ENCODE results near the gene DRAP1. TPM values are rescaled to one million over a fixed set of nuclear protein-coding genes. Genes with fewer than 3 reads are reported as not detected.

Gene DRAP1, protein sequence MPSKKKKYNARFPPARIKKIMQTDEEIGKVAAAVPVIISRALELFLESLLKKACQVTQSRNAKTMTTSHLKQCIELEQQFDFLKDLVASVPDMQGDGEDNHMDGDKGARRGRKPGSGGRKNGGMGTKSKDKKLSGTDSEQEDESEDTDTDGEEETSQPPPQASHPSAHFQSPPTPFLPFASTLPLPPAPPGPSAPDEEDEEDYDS
- 50.4 TPM for total RNA-seq

DNA sequence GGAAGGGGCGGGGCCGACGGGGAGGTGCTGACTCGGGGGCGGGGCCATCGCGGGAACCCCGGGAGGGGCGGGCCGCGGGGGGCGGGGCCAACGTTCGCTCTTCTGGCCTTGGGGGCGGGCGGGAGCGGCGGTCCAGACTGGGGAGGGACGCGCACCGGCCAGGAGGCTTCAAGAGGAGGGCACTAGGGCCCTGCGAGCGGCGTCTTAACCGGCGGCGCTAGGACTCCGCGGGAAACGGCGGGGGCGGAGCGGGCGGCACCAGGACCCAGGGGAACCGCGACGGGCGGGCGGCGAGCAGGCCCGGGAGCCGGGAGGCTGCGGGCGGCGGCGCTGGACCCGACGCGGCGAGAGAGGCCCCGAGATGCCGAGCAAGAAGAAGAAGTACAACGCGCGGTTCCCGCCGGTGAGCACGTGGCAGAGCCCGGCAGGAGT is at the start of gene DRAP1:
Gene DRAP1 (plus strand): TSS at position 286 of the 432 bp plus-strand sequence. CDS start 76 bp downstream, at position 362.
- DNase-seq, result peak; percentile 99

DNA sequence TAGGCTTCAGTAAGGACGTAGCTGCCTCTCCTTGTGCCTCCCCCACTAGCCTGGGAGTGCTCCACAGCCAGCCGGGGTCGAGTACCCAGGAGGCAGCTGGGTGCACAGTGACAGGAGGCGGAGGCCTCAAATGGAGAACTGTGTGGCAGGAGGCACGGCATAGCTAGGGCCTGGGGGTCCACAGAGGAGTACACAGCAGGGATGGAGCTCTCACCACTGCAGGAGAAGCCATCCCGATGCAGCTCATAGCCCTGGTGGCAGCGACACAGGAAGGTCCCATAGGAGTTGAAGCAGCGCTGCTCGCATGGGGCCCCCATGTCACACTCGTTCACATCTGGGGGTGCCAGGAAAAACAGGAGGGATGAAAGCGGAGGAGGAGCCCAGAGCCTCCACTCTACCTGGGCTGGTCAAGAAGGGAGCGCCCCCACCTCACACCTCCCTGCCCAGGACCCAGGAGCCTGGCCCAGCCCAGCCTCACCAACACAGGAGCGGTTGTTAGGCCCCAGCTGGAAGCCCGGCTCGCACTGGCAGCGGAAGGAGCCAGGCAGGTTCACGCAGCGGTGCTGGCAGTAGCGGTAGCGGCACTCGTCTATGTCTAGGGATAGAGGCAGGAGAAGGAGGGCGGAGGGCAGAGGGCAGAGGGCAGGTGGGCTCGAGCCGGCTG is 49.5 kb upstream of the DRAP1 start:
- no peak for DNase-seq

DNA sequence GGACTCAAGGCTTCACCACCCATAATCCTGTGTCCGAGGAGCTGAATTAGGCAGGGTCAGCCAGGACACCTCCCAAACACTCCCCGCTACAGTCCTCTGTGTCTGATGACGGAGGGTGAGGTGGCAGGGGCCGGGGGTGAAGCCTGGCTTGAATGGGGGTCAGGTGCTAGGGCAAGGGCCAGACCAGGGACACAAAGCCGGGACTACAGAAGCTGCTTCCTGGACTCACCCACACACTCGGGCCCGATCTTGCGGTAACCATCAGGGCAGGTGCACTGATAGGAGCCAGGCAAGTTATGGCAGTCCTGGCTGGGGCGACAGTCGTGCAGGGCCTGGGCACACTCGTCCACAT is 48.9 kb upstream of the DRAP1 start:
- DNase-seq, result no peak

DNA sequence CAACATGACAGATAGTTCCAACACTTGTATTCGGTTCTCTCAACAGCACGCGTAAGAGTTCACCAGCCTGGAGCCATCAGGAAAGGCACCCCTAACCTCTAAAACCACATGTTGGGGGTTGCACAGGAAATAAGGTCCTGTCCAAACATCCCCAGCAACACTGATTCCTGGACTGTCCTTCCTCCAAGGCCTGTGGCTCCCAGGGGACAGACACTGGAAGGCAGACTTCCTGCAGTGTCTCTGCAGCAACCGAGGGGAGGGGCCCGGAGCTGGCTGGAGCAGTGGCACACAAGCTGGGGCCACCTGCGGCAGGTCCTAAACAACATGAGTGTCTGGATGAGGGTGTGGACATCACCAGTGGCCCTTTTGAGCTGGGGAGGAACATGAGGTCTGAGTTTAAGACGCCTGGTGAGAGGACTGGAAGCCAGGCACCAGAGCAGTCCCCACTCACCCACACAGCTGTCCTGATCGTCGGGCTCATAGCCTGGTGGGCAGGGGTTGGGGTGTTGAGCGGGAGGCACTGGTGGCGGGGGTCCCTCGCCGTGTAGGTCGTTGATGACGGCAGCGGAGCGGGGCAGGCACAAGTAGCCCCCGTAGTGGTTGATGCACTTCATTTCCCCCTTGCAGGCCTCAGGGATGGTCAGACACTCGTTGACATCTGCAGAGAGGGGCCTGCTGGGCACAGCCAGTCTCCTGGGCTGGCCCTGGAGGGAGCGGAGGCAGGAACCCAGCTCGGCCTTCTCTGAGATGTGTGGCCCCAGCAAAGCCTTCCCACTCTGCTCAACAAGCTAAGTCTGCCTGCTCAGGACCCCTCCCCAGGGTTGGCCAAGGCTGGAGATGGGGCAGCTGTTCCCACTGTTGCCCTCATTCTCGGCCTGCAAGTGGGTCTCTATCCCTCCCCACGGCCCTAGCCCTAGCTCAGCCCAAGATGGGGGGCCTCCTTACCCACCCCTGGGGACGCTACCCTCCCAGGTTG is 48.2 kb upstream of the DRAP1 start:
- no peak for DNase-seq

DNA sequence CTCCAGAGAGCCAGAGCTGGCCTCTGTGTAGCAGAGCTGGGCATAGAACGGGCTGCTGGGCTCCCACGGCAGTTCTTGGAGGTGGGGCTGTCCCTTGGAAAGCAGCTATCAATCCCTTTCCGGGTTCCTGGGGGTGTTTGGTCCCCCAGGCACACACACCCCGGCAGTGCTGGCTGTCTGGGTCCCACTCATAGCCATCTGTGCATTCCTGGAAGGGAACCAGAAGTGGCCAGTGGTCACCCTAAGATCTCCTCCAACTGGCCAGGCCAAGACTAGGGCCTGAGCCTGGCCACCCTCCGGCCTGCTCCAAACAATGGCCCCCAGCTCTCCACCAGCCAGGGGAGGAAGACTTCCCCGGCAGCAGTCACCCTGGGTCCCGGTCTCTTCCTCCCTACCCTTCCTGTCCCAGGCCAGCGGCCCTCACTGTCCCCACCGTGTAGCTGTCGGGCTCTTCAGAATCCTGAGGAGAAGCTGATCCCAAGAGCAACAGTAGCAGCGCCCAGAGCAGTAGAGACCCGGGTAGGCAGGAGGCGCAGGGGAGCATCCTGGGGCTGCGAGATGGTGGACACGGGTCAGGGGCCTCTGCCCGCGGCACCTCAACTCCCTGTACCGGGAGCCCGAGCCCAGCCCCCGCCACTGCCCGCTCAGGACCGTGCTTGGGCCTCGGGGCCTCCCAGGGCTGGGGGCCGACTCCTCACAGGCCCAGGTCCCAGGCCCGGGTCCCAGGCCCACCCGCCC is 47.2 kb upstream of the DRAP1 start:
- no peak for DNase-seq

DNA sequence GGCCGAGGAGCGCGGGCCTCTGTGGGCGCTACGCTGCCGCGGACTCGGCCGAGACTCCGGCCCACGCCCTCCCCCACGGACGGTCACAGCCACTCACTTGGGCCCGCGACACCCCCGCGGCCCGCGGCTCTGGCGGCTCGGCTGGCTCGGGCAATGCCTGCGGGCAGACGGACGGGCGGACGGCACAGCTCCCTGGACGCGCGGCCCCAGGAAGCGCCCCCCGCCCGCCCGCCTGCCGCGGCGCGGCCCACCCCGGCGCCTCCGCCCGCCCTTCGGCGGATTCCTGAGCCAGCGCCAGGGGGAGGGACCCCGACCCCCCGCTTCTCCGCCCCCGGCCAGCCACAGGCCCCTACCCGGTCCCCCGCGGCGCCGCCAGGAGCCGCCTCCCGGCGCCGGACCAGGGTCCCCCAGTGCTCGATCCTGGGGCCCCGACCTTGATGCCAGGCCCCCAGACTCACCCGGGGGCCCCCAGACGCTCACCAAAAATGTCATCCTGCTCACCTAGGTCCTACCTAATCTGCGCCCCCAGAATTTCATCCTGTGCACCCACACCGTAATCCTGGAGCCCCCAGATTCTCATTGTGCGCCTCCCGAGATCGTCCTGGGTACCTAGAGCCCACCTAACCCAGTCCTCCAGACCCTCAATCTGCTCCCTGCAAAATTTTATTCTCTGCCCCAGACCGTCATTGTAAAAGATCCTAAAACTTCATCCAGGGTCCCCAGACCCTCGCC is 46.5 kb upstream of the DRAP1 start, which contains the start of gene EFEMP2:
Gene EFEMP2 (minus strand): TSS at position 215 of the 732 bp plus-strand sequence. CDS start 446 bp downstream, outside the sequence.
- peak; percentile 18 for DNase-seq

DNA sequence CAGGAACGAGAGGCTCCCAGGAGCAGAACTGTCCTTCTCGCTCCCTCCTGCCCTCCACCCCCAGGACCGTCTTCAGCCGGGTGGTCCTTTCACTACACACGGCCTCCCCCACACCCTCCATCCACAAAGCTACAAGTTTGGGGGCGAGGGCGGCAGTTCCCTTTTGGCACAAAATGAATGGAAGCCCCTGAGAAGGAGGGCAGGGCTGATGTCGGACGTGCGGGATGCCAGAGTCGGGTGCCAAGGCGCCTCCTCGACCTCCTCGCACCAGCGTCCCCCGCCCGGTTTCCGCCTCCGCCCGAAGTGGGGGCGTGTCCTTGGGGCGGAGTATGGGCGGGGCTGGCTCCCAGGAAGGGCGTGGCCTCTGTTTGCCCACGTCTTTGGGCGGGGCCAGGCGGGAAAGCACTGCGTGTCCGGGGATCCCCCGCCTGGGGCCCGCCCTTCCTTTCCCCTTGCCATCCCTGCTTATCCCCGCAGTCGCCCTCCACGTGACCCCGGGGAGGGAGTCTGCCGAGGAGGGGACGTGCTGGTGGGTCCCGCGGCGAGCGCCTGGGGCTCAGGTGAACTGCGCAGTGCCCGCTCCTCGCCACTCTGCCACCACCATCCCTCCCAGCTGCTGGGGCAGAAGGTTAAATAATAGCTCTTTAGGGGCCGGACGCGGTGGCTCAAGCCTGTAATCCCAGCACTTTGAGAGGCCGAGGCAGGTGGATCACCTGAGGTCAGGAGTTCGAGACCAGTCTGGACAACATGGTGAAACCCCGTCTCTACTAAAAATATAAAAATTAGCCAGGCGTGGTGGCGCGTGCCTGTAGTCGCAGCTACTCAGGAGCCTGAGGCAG is 45.7 kb upstream of the DRAP1 start:
- DNase-seq, result peak; percentile 84

DNA sequence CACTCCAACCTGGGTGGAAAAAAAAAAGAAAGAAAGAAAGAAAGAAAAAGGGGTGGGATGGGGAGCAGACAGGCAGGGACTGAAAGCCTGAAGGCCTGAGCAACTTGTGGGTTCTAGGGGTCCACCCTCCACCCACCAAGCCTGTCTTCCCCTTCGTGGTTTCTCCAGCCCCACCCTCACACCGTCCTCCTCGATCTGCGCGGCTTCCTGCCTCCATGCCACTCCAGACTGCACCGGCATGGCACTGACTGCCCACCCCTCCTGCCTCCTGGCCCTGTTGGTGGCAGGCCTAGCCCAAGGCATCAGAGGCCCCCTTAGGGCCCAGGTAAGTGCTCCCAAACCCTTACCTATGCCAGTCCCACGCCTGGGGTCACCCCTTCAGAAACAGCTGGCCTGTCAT is 39.6 kb upstream of the DRAP1 start, which contains the start of gene CTSW:
Gene CTSW (plus strand): TSS at position 221 of the 400 bp plus-strand sequence. CDS start 18 bp downstream, at position 239.
- DNase-seq, result no peak

DNA sequence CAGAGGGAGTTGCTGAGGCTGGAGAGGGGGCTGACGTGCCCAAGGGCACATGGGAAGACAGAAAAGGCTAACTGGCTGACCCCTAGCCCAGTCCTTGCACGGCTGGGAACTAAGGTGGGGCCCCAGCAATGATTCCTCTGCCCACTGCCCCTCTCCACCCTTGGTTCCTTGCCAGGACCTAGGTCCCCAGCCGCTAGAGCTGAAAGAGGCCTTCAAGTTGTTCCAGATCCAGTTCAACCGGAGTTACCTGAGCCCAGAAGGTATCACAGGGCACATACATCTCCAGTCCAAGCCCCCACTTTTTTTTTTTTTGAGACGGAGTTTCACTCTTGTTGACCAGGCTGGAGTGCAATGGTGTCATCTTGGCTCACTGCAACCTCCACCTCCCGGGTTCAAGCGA is 39.2 kb upstream of the DRAP1 start:
- DNase-seq, result no peak

DNA sequence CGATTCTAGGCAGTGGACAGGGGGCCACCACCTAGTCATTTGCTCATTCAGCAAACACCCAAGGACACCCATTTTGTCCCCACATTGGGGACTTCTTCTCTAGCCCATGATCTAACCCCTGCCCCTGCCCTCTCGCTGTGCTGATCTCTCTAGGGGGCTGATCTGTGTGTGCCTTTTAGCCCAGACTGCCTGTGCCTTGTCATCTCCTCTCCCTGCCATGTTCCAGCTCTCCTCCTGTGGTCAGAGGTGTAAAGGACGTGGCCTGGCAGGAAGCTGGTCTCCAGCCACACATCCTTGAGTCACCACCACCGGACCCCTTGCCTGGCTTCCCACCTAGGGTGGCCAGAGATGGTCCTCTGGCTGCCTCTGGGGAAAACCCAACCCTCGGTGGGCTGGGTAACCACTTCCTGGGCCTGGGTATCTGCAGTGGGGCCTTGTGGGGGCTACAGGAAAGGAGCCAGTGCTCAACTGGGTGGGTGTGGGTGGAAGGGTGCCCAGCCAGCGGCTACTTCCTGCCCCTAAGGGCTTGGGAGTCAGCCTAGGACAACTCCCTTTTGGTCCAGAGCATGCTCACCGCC is 38.3 kb upstream of the DRAP1 start:
- no peak for DNase-seq

DNA sequence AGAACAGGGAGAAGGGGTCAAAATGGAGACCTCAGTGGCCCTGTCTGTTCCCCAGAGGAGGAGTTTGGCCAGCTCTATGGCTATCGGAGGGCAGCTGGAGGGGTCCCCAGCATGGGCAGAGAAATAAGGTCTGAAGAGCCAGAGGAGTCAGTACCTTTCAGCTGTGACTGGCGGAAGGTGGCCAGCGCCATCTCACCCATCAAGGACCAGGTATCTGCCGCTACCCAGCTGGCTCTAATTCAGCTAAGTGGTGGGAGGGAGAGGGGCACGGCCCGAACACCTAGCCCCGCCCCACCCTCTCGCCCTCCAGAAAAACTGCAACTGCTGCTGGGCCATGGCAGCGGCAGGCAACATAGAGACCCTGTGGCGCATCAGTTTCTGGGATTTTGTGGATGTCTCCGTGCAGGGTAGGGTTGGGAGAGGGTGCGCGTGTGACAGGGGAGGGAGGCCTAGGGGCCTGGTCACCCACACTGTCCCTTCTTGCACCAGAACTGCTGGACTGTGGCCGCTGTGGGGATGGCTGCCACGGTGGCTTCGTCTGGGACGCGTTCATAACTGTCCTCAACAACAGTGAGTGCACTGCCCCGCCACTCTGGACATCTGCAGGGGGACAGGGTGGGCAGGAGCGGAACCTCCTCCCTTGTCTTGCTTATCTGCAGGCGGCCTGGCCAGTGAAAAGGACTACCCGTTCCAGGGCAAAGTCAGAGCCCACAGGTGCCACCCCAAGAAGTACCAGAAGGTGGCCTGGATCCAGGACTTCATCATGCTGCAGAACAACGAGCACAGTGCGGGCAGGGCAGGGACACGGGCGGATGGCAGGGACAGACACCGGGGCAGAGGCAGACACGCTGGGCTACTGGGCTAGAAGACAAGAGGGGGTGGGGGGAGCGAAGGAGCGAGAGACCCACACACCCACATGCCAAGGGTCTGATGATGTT is 36.8 kb upstream of the DRAP1 start:
- DNase-seq, result no peak

DNA sequence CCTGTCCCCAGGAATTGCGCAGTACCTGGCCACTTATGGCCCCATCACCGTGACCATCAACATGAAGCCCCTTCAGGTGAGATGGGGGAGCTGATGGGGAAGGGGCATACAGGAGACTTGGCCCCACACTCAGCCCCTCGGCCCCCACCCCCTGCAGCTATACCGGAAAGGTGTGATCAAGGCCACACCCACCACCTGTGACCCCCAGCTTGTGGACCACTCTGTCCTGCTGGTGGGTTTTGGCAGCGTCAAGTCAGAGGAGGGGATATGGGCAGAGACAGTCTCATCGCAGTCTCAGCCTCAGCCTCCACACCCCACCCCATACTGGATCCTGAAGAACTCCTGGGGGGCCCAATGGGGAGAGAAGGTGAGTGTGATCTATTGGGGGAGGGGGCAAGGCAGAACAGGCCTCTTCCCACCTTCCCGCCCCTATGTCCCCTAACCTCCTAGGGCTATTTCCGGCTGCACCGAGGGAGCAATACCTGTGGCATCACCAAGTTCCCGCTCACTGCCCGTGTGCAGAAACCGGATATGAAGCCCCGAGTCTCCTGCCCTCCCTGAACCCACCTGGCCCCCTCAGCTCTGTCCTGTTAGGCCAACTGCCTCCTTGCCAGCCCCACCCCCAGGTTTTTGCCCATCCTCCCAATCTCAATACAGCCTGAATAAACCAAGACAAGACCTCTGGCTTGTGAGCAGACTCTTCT is 36.0 kb upstream of the DRAP1 start:
- no peak for DNase-seq

DNA sequence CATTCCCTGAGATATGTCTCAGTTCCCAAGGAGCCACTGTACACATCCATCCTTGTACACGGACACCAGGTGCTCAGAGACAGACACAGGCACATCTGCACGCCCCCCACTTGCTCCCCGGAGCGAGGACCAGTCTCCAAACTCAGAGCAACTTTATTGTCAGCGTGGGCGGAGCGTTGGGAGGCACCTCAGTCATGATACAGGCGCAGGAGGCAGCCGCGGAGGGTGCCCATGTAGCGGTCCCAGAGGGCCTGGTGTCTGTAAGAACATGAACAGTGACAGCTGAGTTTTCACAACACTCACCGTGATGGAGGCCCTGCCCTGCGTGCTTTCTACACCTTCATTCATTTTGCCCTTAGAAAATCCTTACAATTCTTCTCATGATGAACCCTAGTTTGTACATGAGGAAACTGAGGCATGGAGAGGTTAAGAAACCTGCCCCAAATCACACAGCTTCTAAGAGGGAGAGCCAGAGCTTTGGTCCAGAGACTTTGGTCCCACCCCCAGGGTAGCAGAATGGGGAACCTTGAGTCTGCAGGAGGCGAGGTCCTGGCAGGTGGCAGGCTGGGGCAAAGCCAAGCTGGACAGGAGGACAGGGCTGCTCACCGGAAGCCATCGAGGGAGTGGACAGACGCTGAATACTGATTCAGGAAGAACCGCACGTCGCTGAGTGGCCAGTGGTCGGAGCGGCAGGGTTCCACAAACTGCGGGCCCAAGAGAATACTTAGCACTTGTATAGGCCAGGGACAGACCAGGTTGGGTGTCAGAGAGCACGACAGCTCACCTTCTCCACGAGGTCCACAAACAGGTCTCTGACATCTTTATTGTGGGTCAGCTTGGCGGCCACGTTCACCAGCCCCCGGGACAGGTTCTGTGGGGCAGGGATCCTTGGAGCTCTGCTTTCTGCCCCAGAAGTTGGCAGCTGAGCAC is 35.2 kb upstream of the DRAP1 start:
- no peak for DNase-seq

DNA sequence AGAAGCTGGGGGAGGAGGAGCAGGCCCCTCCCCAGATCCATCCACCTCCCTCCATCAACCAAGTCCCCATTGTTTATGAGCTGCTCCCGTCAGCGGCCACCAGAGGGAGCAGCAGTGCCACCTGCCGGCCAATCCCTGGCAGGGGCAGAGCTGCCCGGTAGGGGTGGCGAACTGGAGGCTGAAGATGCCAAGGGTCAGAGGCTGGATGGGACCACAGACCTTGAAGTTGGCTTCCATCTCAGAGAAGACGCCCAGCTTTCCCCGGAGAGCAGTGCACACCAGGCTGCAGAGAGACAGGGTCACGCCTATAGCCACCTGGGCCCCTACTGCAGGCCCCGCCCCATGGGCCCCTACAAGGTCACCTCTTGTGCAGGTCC is 34.5 kb upstream of the DRAP1 start:
- peak; percentile 55 for DNase-seq

DNA sequence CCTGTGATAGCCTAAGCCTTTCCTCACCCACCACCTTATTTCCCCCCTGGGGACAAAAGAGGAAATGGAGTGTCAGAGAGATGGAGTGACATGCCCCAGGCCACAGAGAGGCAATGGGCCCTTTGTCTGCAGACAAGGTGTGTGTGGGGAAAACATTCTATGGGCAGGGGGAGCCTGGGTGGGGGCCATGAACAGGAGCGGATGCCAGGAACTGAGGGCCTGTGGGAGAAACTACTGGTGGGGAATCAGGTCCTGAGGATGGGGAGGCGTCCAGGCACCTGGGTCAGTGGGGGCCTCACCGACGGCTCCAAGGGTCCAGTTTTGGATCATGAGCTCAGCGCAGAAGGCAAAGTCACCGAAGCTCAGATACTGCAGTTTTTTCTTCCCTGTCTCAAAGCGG is 34.0 kb upstream of the DRAP1 start:
- no peak for DNase-seq

DNA sequence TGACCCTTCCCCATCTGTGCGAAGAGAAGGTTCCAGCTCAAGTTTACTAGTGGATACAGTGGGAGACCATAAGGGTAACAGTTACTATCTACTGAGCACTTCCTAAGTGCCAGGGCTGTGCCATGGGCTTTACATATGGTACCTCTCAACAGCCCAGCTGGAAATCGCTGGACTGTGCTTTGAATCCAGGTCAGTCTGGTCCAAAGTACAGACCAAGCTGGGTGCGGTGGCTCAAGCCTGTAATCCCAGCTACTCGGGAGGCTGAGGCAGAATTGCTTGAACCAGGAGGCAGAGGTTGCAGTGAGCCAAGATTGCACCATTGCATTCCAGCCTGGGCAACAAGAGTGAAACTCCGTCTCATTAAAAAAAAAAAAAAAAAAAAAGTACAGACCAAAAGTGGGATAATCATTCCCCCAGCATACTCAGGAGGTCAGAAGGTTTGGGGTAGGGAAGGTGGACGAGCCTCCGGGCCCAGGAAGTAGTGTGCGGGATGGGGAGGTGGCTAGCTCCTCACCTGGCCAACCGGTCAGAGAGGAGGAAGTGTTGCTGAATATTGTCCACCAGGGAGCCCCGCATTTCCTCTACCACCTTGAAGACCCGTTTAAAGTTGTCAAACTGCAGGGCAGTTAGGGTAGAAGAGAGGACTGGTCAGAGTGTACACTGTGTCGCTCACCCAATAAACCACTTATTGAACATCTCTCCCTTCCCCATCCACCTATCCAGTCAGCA is 33.3 kb upstream of the DRAP1 start:
- DNase-seq, result no peak

All from occipital lobe (tissue), 2 donors.